Body of pancreas (tissue), 4 donors: ENCODE measurements around the gene IFNGR2.

Experiments used
- CTCF ChIP-seq, 7 experiments: fragments of 450-650 bp in 4 of 7; fragments of 200-600 bp in 3 of 7; sonication (generic) in 3 of 7; IDR thresholded peaks; one replicate each; pipeline ENCODE4 v1.5.1; 2016 to 2019; ENCODE audit warnings: antibody characterized with exemption in 7 of 7
- POLR2A ChIP-seq, 3 donors: fragments of 450-650 bp; IDR thresholded peaks; one replicate each; pipeline ENCODE4 v1.6.1; 2016; ENCODE audit warnings: antibody characterized with exemption in 3 of 3, mild to moderate bottlenecking in 2 of 3

DNA sequence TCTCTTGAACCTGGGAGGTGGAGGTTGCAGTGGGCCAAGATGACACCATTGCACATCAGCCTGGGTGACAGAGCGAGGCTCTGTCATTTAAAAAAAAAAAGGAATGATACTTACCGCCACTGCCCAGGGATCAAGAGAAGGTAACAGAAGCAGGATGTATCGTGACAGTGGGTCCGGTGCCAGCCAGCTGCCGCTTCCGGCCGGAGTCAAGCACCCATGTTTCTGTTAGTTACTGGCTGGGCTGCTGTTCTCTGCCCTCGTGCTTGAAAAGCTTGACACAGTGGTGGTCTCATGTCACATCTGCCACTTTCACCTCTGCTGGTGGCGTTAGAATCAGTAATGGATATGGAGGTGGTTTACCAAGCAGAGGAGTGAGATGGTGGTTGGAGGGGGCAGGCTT lies 21.0 kb downstream of the IFNGR2 start:
- TF ChIP-seq POLR2A (IDR thresholded peaks at IDR 0.05) (no peak), CTCF (IDR thresholded peaks at IDR 0.05) (no peak)
